Tibial artery (tissue), 4 donors: ENCODE measurements around the gene ATXN10.
"Not testable (repeated sequence)": the region's sequence is repeated elsewhere in the genome, so short reads cannot be mapped to it uniquely, and the experiment has no call there.

Source experiments
- DNase-seq, 2 donors: peaks; one replicate each; pipeline ENCODE4 v3.0.0-alpha.2; 2019
- H3K27ac ChIP-seq, 2 donors: fragments of 200-600 bp; sonication (generic) in 1 of 2; 1 replicate in 1 of 2; 2 replicates in 1 of 2; pipeline ENCODE4 v1.5.1; 2018 to 2019; ENCODE audit warnings: mild to moderate bottlenecking in 1 of 2
- H3K27me3 ChIP-seq, 2 donors: fragments of 200-600 bp; sonication (generic) in 1 of 2; one replicate each; pipeline versions ENCODE4 v1.5.1 to v1.6.0; 2016 to 2019
- H3K36me3 ChIP-seq, 3 donors: fragments of 200-600 bp; sonication (generic) in 2 of 3; one replicate each; pipeline ENCODE4 v1.5.1; 2016 to 2019; ENCODE audit warnings: mild to moderate bottlenecking in 2 of 3
- H3K4me1 ChIP-seq, 4 donors: fragments of 200-600 bp; sonication (generic) in 2 of 4; 1 replicate in 3 of 4; 2 replicates in 1 of 4; pipeline ENCODE4 v1.5.1; 2016 to 2019
- H3K4me3 ChIP-seq, 2 donors: fragments of 200-600 bp; sonication (generic) in 1 of 2; 1 replicate in 1 of 2; 2 replicates in 1 of 2; pipeline ENCODE4 v1.5.1; 2018 to 2019; ENCODE audit warnings: mild to moderate bottlenecking in 2 of 2
- H3K9me3 ChIP-seq, 3 donors: fragments of 200-600 bp; sonication (generic) in 1 of 3; one replicate each; pipeline ENCODE4 v1.5.1; 2016 to 2019
- intact Hi-C: fragments of 100-400 bp; cut with DNase I; formaldehyde crosslinking; loops from one replicate; pipeline ENCODE4 v1.15.0; 2023; ENCODE audit warnings: low total_unique reads
- TF ChIP-seq, protein P1 (sequence below), 2 experiments: fragments of 200-600 bp in 1 of 2; fragments of 450-650 bp in 1 of 2; IDR thresholded peaks; one replicate each; pipeline ENCODE4 v1.5.1; 2017 to 2019; ENCODE audit warnings: antibody characterized with exemption in 2 of 2, mild to moderate bottlenecking in 1 of 2, moderate library complexity in 1 of 2

The ATXN10 gene

DNA sequence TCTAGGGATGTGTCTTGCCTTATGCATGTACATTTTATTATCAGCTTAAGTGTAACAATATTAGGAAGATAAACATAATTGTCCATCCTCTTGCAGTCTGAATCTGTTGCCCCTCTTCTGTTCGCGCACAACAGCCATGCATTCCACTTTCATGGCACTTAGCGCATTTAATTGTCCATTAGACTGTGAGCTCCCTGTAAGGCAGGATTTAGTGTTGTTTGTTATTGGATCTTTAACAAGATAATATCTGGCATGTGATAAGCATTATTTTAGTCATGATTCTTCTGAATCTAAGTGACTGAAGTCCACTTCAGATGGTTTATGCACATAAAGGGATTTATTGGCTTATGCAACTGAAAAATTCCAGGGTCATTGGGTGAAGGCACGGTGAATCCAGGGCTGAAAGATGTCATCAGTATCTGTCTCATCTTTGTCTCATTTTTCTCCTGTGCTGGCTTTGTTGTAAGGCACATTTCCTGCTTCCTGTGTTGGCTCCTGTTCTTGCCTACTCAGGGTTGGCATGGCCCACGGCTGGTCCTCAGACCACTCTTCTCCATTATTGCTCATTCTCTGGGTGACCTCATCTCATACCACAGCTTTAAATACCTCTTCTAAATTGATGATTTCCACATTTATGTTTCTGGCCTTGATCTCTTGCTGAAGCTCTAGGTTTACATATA lies 37.6 kb downstream of the ATXN10 start:
- Histone ChIP-seq H3K27ac (no peak overlapping the region), H3K36me3 (peaks cover 0 to 39% (median 11%) of the 10 kb centered on the region in 3 donors), H3K9me3 (no peaks in the 10 kb centered on the region), H3K4me1 (peaks cover 0 to 12% (median 4%) of the 10 kb centered on the region in 4 donors), H3K4me3 (no peak overlapping the region), H3K27me3 (no peaks in the 10 kb centered on the region)
- no peak for DNase-seq
- intact Hi-C loops = no loop called here
- TF ChIP-seq, protein P1, sequence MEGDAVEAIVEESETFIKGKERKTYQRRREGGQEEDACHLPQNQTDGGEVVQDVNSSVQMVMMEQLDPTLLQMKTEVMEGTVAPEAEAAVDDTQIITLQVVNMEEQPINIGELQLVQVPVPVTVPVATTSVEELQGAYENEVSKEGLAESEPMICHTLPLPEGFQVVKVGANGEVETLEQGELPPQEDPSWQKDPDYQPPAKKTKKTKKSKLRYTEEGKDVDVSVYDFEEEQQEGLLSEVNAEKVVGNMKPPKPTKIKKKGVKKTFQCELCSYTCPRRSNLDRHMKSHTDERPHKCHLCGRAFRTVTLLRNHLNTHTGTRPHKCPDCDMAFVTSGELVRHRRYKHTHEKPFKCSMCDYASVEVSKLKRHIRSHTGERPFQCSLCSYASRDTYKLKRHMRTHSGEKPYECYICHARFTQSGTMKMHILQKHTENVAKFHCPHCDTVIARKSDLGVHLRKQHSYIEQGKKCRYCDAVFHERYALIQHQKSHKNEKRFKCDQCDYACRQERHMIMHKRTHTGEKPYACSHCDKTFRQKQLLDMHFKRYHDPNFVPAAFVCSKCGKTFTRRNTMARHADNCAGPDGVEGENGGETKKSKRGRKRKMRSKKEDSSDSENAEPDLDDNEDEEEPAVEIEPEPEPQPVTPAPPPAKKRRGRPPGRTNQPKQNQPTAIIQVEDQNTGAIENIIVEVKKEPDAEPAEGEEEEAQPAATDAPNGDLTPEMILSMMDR (IDR thresholded peaks at IDR 0.05) = no peak

DNA sequence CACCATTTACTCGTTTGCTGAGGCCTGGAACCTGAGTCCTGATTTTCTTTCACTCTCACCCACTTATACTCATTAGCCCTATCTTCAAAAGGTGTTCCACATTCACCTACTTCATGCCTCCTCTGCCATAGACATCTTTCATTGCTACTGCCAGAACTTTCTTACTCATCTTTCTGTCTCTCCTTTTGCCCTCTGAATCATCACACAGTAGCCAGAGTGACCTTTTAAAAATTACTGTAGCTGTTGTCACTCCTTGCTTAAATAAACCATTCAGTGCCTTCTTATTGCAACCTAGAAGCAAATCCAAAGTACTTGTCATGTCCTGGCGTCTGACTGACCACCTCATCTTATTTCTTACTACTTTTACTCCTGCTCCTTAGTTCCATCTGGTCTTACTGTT lies 38.2 kb downstream of the ATXN10 start:
- H3K4me3 ChIP-seq = no peak overlapping the region
- intact Hi-C loops = no loop called here
- H3K9me3 ChIP-seq = no peaks in the 10 kb centered on the region
- TF ChIP-seq, protein P1 (IDR thresholded peaks at IDR 0.05) = no peak
- no peak for DNase-seq
- H3K27ac ChIP-seq = no peak overlapping the region
- H3K27me3 ChIP-seq = no peaks in the 10 kb centered on the region
- peaks cover 0 to 12% (median 4%) of the 10 kb centered on the region in 4 donors for H3K4me1 ChIP-seq
- peaks cover 0 to 39% (median 7%) of the 10 kb centered on the region in 3 donors for H3K36me3 ChIP-seq

DNA sequence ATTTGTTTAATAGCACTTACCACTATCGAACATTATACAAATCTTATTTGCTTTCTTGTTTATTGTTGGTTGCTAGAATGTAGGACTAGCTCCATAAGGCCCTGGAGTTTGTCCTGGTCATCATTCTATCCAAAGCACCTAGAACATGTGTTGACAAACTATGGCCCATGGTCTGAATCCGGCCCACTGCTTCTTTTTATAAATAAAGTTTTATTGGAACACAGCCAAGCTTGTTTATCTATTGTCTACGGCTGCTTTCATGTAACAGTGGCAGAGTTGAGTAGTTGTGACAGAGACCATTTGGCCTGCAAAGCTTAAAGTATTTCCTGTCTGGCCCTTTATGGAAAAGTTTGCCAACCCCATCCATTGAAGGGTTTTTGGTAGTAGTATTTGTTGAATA lies 38.8 kb downstream of the ATXN10 start:
- intact Hi-C loops = no loop called here
- Histone ChIP-seq H3K27me3 (no peaks in the 10 kb centered on the region), H3K4me1 (peaks cover 0 to 12% (median 4%) of the 10 kb centered on the region in 4 donors), H3K27ac (no peak overlapping the region), H3K36me3 (peaks cover 0 to 36% (median 4%) of the 10 kb centered on the region in 3 donors), H3K9me3 (no peaks in the 10 kb centered on the region), H3K4me3 (no peak overlapping the region)
- TF ChIP-seq, protein P1 (IDR thresholded peaks at IDR 0.05) = no peak
- no peak for DNase-seq

DNA sequence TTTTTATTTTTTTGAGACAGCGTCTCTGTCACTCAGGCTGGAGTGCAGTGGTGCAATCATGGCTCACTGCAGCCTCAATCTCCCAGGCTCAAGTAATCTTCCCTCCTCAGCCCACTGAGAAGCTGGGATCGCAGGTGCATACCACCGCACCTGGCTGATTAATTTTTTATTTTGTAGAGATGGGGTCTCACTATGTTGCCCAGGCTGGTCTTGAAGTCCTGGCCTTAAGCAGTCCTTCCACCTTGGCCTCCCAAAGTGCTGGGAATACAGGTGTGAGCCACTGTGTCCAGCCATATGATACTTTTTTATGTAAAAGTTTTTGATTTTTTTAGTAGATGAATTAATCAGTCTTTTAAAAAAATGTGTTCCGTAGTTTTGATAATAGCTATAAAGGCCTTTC lies 42.8 kb downstream of the ATXN10 start:
- intact Hi-C loops = not testable (repeated sequence)

DNA sequence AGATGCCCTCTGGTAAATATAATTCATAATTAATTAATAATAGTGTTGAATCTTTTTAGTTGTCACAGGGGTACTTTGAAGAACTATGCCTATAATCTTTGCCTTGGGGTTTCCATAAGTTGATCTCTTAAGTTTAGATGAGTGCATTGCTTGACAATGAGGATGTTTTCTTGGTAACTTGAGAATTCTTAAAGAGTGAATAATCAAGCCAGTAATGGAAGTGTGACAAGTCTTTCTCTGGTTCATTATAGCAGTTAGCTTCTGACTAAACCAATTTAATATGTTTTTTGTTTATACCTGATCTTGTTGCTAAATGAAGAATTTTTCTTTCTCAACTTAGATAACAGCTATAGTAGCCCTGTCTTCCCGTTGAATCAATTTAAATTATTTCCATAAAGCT lies 46.2 kb downstream of the ATXN10 start:
- TF ChIP-seq, protein P1 (IDR thresholded peaks at IDR 0.05) = no peak
- intact Hi-C loops = no loop called here
- Histone ChIP-seq H3K4me3 (no peak overlapping the region), H3K27ac (no peak overlapping the region), H3K4me1 (no peaks in the 10 kb centered on the region), H3K9me3 (no peaks in the 10 kb centered on the region), H3K36me3 (peaks cover 11 to 35% (median 21%) of the 10 kb centered on the region in 3 donors), H3K27me3 (no peaks in the 10 kb centered on the region)
- no peak for DNase-seq

More for the DNA sequence above, 42.8 kb downstream of the ATXN10 start:
- not testable (repeated sequence) for H3K27ac ChIP-seq, DNase-seq, H3K4me1 ChIP-seq, H3K27me3 ChIP-seq, H3K4me3 ChIP-seq, H3K9me3 ChIP-seq
- H3K36me3 ChIP-seq = peaks cover 7 to 31% (median 8%) of the 10 kb centered on the region in 3 donors

DNA sequence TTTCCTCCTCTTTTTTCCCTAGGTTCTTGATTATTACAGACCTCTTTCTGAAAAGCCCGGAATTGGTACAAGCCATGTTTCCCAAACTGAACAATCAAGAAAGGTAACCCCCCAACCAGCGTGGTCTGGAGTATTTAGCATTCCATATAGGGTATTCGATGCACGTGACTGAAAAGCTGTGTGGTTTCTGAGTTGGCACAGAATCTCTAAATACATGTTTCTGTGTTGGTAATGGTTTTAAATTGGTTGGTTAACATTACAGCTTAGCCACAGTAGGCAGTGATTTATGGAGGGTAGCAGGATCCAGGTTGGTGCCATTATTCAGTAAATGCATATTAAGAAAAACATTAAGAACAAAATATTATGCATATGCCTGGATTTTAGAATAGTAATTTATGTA lies 46.8 kb downstream of the ATXN10 start:
- Histone ChIP-seq H3K27ac (no peak overlapping the region), H3K4me1 (no peaks in the 10 kb centered on the region), H3K36me3 (peaks cover 11 to 37% (median 21%) of the 10 kb centered on the region in 3 donors), H3K9me3 (no peaks in the 10 kb centered on the region), H3K27me3 (no peaks in the 10 kb centered on the region), H3K4me3 (no peak overlapping the region)
- intact Hi-C loops = no loop called here
- TF ChIP-seq, protein P1 (IDR thresholded peaks at IDR 0.05) = no peak
- no peak for DNase-seq
